HepG2 (cell line): ENCODE results near the gene CCND1. TPM values are rescaled to one million over a fixed set of nuclear protein-coding genes. Genes with fewer than 3 reads are reported as not detected.

Experiments used
- FOXA1 ChIP-seq, 2 experiments: fragments of 450-650 bp in 1 of 2; sonication (generic) in 1 of 2; formaldehyde crosslinking in 1 of 2; IDR thresholded peaks; 2 replicates each; pipeline versions ENCODE4 v1.4.0 to v1.6.1; 2016 to 2020; ENCODE audit warnings: missing genetic modification reagents in 1 of 2
- GRHL1 ChIP-seq: sonication (generic); formaldehyde crosslinking; conservative IDR thresholded peaks from 2 replicates; pipeline ENCODE4 v1.8.0; 2022; ENCODE audit warnings: missing genetic modification reagents
- HOXA3 ChIP-seq: sonication (generic); formaldehyde crosslinking; IDR thresholded peaks from 2 replicates; pipeline ENCODE4 v1.5.0; 2020; ENCODE audit warnings: missing genetic modification reagents
- KDM3A ChIP-seq: IDR thresholded peaks from 2 replicates; pipeline ENCODE4 v1.6.1; 2018; ENCODE audit warnings: low read depth, missing compliant biosample characterization
- KLF11 ChIP-seq: IDR thresholded peaks from 2 replicates; pipeline ENCODE4 v1.6.1; 2016; ENCODE audit warnings: missing compliant biosample characterization
- SPEN ChIP-seq: sonication (generic); formaldehyde crosslinking; IDR thresholded peaks from 2 replicates; pipeline ENCODE4 v1.5.1; 2020; ENCODE audit warnings: low read depth, mild to moderate bottlenecking, missing genetic modification reagents
- YY1 ChIP-seq: IDR thresholded peaks from 2 replicates; pipeline ENCODE4 v1.6.1; 2011; ENCODE audit warnings: low read length, low read depth, moderate library complexity, mild to moderate bottlenecking; ENCODE audit not compliant: insufficient read depth, insufficient replicate concordance
- ZNF335 ChIP-seq: sonication (generic); formaldehyde crosslinking; IDR thresholded peaks from 2 replicates; pipeline ENCODE4 v1.4.0; 2020; ENCODE audit warnings: missing genetic modification reagents
- ZNF564 ChIP-seq: sonication (generic); formaldehyde crosslinking; IDR thresholded peaks from 2 replicates; pipeline ENCODE4 v1.8.1; 2023; ENCODE audit warnings: mild to moderate bottlenecking, missing genetic modification reagents
- ZNF687 ChIP-seq: sonication (generic); formaldehyde crosslinking; IDR thresholded peaks from 2 replicates; pipeline ENCODE4 v1.5.1; 2020; ENCODE audit warnings: mild to moderate bottlenecking, missing genetic modification reagents, moderate library complexity
- ZNF839 ChIP-seq: sonication (generic); formaldehyde crosslinking; IDR thresholded peaks from 2 replicates; pipeline ENCODE4 v1.4.0; 2020; ENCODE audit warnings: missing genetic modification reagents, mild to moderate bottlenecking, borderline replicate concordance
- ZSCAN9 ChIP-seq: IDR thresholded peaks from 2 replicates; pipeline ENCODE4 v1.6.1; 2016; ENCODE audit warnings: borderline replicate concordance
- polyA plus RNA-seq, 8 experiments: library from polyadenylated mRNA; depleted of rRNA in 3 of 8; stranded (reverse) in 7 of 8; unstranded in 1 of 8; fragments of >200 nt; fragmentation: Illumina TruSeq in 4 of 8; extraction: Trizol in 4 of 8; gene quantifications; 2 replicates each; pipeline versions ENCODE4 v1.2.1 to v1.2.3, GENCODE V29; 2011 to 2016; ENCODE audit warnings: low read depth in 4 of 8, missing spikeins in 1 of 8, mixed read lengths in 1 of 8; ENCODE audit not compliant: insufficient read depth in 1 of 8
- total RNA-seq, 5 experiments: library from RNA; depleted of rRNA; stranded (reverse); fragments of >200 nt; fragmentation: Illumina TruSeq; extraction: Trizol; gene quantifications; 2 replicates each; pipeline ENCODE4 v1.2.3, GENCODE V29; 2016; ENCODE audit warnings: low read depth in 1 of 5
- TF ChIP-seq, protein P1 (sequence below): sonication (generic); formaldehyde crosslinking; IDR thresholded peaks from 2 replicates; pipeline ENCODE4 v1.4.0; 2020; ENCODE audit warnings: missing genetic modification reagents, borderline replicate concordance
- TF ChIP-seq, protein P2 (sequence below): sonication (generic); formaldehyde crosslinking; IDR thresholded peaks from 2 replicates; pipeline ENCODE4 v1.4.0; 2020; ENCODE audit warnings: missing genetic modification reagents, mild to moderate bottlenecking, borderline replicate concordance

CCND1 gene
- total and polyA plus RNA-seq, 2 of the 13 experiments (the other 11 are each of a cell fraction or from before 2014, with no cell fraction given) = 107 to 136 TPM

GRCh38 chr11:69615545-69616278 is 25.2 kb upstream of the CCND1 start (continued):
- TF ChIP-seq ZNF564 (CRISPR knock-in tag) = peak; percentile 57; the same call in 1 of the 2 replicates
- no peak for TF ChIP-seq ZNF839 (CRISPR knock-in tag)
- TF ChIP-seq ZNF335 (CRISPR knock-in tag) = 0 out of 2 replicates have a peak, but pooled peaks have one; percentile 54
- TF ChIP-seq, protein P1, sequence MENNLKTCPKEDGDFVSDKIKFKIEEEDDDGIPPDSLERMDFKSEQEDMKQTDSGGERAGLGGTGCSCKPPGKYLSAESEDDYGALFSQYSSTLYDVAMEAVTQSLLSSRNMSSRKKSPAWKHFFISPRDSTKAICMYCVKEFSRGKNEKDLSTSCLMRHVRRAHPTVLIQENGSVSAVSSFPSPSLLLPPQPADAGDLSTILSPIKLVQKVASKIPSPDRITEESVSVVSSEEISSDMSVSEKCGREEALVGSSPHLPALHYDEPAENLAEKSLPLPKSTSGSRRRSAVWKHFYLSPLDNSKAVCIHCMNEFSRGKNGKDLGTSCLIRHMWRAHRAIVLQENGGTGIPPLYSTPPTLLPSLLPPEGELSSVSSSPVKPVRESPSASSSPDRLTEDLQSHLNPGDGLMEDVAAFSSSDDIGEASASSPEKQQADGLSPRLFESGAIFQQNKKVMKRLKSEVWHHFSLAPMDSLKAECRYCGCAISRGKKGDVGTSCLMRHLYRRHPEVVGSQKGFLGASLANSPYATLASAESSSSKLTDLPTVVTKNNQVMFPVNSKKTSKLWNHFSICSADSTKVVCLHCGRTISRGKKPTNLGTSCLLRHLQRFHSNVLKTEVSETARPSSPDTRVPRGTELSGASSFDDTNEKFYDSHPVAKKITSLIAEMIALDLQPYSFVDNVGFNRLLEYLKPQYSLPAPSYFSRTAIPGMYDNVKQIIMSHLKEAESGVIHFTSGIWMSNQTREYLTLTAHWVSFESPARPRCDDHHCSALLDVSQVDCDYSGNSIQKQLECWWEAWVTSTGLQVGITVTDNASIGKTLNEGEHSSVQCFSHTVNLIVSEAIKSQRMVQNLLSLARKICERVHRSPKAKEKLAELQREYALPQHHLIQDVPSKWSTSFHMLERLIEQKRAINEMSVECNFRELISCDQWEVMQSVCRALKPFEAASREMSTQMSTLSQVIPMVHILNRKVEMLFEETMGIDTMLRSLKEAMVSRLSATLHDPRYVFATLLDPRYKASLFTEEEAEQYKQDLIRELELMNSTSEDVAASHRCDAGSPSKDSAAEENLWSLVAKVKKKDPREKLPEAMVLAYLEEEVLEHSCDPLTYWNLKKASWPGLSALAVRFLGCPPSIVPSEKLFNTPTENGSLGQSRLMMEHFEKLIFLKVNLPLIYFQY (CRISPR knock-in tag) = peak; percentile 56; the same call in 1 of the 2 replicates
- TF ChIP-seq ZSCAN9 (CRISPR knock-in tag) = peak; percentile 28; the same call in 1 of the 2 replicates
- TF ChIP-seq, protein P2, sequence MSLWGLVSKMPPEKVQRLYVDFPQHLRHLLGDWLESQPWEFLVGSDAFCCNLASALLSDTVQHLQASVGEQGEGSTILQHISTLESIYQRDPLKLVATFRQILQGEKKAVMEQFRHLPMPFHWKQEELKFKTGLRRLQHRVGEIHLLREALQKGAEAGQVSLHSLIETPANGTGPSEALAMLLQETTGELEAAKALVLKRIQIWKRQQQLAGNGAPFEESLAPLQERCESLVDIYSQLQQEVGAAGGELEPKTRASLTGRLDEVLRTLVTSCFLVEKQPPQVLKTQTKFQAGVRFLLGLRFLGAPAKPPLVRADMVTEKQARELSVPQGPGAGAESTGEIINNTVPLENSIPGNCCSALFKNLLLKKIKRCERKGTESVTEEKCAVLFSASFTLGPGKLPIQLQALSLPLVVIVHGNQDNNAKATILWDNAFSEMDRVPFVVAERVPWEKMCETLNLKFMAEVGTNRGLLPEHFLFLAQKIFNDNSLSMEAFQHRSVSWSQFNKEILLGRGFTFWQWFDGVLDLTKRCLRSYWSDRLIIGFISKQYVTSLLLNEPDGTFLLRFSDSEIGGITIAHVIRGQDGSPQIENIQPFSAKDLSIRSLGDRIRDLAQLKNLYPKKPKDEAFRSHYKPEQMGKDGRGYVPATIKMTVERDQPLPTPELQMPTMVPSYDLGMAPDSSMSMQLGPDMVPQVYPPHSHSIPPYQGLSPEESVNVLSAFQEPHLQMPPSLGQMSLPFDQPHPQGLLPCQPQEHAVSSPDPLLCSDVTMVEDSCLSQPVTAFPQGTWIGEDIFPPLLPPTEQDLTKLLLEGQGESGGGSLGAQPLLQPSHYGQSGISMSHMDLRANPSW = no peak
- no peak for TF ChIP-seq FOXA1 (IDR thresholded peaks at IDR 0.05)
- TF ChIP-seq FOXA1 (CRISPR knock-in tag; IDR thresholded peaks at IDR 0.05) = peak; percentile 61
- TF ChIP-seq KLF11 = no peak
- TF ChIP-seq HOXA3 (CRISPR knock-in tag) = peak; percentile 48; the same call in 1 of the 2 replicates
- peak; percentile 91 for TF ChIP-seq SPEN
- TF ChIP-seq YY1 = peak; percentile 25
- TF ChIP-seq GRHL1 (CRISPR knock-in tag) = no peak
- 0 out of 2 replicates have a peak, but pooled peaks have one; percentile 65 for TF ChIP-seq KDM3A
- peak; percentile 99 for TF ChIP-seq ZNF687 (CRISPR knock-in tag)
